GM10266 (cell line): Measurements from ENCODE around the gene LAD1.

Source experiments
- DNase-seq: peaks from one replicate; pipeline ENCODE4 v3.0.0; 2012; ENCODE audit errors: extremely low spot score
- TF ChIP-seq, protein P1 (sequence below): IDR thresholded peaks from 2 replicates; pipeline ENCODE4 v1.5.1; 2012; ENCODE audit warnings: mild to moderate bottlenecking, low read depth; ENCODE audit not compliant: control insufficient read depth, insufficient read depth; ENCODE audit errors: missing control alignments

Gene LAD1, protein sequence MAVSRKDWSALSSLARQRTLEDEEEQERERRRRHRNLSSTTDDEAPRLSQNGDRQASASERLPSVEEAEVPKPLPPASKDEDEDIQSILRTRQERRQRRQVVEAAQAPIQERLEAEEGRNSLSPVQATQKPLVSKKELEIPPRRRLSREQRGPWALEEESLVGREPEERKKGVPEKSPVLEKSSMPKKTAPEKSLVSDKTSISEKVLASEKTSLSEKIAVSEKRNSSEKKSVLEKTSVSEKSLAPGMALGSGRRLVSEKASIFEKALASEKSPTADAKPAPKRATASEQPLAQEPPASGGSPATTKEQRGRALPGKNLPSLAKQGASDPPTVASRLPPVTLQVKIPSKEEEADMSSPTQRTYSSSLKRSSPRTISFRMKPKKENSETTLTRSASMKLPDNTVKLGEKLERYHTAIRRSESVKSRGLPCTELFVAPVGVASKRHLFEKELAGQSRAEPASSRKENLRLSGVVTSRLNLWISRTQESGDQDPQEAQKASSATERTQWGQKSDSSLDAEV

DNA sequence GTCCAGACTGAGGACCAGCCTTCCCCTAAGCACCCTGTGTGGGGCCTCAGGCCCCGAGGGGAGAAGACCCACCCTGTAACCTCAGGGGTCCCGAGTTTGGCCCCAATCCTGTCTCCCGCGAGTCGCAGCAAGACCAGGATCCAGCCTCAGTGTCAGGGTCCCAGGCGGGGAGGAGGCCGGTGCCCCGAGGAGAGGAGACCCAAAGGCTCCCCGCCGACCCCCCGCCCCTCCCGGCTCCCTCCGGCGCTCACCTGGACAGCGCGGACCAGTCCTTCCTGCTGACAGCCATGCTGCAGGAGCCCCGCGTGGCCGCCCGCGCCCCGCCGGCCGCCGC, at the start of gene LAD1:
LAD1 (minus strand) TSS at position 307 of the 334 bp plus-strand sequence; CDS start at position 289, 18 bp downstream.
- no peak for DNase-seq
- TF ChIP-seq, protein P1, sequence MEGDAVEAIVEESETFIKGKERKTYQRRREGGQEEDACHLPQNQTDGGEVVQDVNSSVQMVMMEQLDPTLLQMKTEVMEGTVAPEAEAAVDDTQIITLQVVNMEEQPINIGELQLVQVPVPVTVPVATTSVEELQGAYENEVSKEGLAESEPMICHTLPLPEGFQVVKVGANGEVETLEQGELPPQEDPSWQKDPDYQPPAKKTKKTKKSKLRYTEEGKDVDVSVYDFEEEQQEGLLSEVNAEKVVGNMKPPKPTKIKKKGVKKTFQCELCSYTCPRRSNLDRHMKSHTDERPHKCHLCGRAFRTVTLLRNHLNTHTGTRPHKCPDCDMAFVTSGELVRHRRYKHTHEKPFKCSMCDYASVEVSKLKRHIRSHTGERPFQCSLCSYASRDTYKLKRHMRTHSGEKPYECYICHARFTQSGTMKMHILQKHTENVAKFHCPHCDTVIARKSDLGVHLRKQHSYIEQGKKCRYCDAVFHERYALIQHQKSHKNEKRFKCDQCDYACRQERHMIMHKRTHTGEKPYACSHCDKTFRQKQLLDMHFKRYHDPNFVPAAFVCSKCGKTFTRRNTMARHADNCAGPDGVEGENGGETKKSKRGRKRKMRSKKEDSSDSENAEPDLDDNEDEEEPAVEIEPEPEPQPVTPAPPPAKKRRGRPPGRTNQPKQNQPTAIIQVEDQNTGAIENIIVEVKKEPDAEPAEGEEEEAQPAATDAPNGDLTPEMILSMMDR: no peak

DNA sequence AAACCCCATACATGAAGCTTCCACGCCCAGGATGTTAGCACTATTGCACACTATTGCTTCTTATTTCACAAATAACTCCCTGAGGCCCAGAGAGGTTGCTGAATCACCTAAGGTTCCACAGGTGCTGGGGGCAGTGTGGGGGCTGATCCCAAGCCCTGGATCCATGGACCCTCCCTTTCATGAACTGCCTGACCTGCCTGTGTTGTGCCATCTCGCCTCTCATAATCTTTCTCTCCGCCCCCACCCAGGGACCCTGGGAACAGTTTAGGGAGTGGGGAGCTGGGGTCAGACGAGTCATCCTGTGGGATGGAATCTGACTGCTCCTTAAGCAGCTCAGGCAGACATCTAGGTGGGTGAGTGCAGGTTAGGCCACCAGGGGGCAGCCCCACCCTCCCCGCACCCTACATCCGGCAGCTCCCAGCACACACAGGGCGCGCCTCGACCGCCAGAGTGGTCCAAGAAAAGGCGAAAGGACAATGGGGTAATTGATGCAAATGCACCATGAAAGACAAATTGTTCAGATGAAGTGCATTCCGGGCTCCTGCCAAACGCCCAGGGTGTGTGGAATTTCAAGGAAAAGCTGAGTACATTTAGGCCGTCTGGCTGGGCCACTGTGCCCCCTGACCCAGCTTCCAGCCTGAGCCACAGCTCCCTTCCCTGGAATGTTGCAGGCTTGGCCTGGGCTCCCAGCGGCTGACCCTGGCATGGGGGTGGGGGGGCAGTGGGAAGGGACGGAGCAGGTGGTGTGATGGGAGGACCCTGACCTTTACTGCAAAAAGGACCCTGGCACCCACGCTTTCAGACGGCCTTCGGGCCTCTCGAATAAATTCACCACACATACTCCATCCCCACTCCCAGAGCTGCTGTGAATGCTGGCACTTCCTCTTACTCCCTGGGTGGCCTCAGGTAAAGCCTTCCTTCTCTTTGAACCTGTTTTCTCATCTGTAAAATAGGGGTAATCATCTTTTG, 49.1 kb upstream of the LAD1 start:
- DNase-seq: peak; percentile 81
- TF ChIP-seq, protein P1: peak; percentile 85

DNA sequence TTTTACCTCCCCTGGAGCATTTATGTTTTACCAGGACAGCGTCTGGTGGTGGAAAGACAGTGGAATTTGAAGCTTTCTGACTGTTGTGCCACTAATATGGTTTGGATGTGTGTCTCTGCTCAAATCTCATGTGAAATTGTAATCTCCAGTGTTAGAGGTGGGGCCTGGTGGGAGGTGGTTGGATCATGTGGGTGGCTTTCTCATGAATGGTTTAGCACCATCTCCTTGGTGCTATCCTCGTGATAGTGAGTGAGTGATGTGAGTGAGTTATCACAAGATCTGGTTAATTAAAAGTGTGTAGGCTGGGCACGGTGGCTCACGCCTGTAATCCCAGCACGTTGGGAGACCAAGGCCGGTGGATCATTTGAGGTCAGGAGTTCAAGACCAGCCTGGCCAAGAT, 46.2 kb upstream of the LAD1 start:
- TF ChIP-seq, protein P1: no peak
- no peak for DNase-seq

DNA sequence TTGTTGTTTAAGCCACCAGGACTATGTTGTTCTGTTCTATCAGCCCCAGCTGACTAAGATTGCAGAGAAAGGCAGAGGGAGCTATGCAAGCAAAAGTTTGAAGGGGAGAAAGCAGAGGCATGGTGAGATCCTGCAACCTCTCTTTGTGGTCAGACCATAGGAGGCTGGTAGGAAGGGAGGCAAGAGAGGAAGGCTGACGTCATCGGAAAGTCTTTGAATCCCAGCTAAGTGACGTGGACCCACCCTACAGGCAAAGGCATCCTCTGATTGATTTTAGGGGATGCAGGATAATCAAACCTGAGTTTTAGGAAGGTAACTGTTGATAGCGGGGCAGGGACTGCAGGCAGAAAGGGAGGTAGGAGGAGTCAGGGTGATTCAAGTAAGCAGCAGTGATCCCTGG, 45.7 kb upstream of the LAD1 start:
- no peak for DNase-seq
- TF ChIP-seq, protein P1: no peak

DNA sequence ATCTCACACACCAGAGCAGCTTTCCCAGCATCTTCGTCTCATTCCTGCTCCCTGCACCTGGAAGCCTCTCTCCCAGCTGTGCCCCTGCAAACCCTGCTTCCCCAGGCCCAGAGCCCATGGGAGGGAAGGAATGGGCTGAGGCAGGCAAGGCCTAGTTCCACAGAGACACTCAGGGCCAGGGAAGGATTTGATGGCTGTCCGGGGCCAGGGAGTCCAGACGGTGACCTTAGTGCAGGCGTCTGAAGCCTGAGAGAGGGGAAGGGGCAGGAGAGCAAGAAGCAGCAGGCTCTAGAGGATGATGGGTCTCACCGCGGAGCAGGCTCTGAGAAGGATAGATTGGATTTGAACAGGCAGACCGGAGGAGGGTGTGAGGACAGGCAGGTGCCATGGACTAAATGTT, 44.6 kb upstream of the LAD1 start:
- DNase-seq: no peak
- TF ChIP-seq, protein P1: no peak

DNA sequence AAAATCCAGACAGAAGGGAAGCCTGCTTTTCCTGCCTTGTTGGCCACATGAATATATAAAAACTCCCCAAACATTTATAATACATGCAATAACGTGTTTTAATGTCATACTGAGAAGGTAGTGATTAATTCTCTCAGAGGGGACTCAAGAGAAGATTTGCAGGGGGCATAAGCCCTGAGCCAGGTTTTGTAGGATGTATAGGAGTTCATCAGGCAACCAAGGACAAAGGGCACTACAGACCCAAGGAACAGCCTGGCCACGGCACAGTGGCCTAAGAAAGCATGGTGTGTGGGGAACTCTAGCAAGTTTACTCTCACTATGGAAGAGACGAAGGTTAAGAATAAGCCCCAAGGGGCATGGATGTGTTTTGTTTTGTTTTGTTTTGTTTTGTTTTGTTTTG, 37.8 kb upstream of the LAD1 start:
- no peak for DNase-seq
- TF ChIP-seq, protein P1: no peak
